ENCODE data around the gene ARL3.
"Not testable (repeated sequence)": the region's sequence is repeated elsewhere in the genome, so short reads cannot be mapped to it uniquely, and the experiment has no call there.

ARL3 gene, protein sequence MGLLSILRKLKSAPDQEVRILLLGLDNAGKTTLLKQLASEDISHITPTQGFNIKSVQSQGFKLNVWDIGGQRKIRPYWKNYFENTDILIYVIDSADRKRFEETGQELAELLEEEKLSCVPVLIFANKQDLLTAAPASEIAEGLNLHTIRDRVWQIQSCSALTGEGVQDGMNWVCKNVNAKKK

GRCh38 chr10:102713814-102714620, at the start of gene ARL3:
ARL3 (minus strand) TSS chr10:102714397; CDS start chr10:102714275, 122 bp downstream.
- FAIRE-seq (no peak), DNase-seq (ENCODE audit: insufficient read length, low spot score) (peak; percentile 90)
- TF ChIP-seq CTCF (IDR thresholded peaks at IDR 0.05; ENCODE audit: insufficient read depth, missing control alignments), result no peak

- TF ChIP-seq CTCF (IDR thresholded peaks at IDR 0.05; ENCODE audit: insufficient read depth, missing control alignments), result no peak
- DNase-seq (ENCODE audit: insufficient read length, low spot score) (no peak), FAIRE-seq (no peak)
These were observed 48.9 kb upstream of the ARL3 start for GRCh38 chr10:102763037-102763607.

- no peak for FAIRE-seq
These were observed 48.3 kb upstream of the ARL3 start for GRCh38 chr10:102762401-102763015.

GRCh38 chr10:102761981-102762380, 47.8 kb upstream of the ARL3 start:
- no peak for FAIRE-seq
- no peak for TF ChIP-seq CTCF (IDR thresholded peaks at IDR 0.05; ENCODE audit: insufficient read depth, missing control alignments)
- DNase-seq (ENCODE audit: insufficient read length, low spot score), result no peak

More at GRCh38 chr10:102762401-102763015, 48.3 kb upstream of the ARL3 start:
- TF ChIP-seq CTCF (IDR thresholded peaks at IDR 0.05; ENCODE audit: insufficient read depth, missing control alignments), result no peak
- DNase-seq (ENCODE audit: insufficient read length, low spot score), result no peak

- DNase-seq (ENCODE audit: insufficient read length, low spot score) (no peak), FAIRE-seq (no peak)
- TF ChIP-seq CTCF (IDR thresholded peaks at IDR 0.05; ENCODE audit: insufficient read depth, missing control alignments), result no peak
These were observed 45.5 kb upstream of the ARL3 start for GRCh38 chr10:102759497-102760210.

DNA sequence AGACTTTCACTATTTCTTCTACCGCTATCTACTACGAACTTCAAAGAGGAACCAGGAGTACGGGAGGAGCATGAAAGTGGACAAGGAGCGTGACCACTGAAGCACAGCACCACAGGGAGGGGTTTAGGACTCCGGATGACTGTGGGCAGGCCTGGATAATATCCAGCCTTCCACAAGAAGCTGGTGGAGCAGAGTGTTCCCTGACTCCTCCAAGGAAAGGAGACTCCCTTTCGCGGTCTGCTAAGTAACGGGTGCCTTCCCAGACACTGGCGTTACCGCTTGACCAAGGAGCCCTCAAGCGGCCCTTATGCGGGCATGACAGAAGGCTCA, 44.7 kb upstream of the ARL3 start:
- not testable (repeated sequence) for FAIRE-seq; DNase-seq (ENCODE audit: insufficient read length, low spot score)

- TF ChIP-seq CTCF (IDR thresholded peaks at IDR 0.05; ENCODE audit: insufficient read depth, missing control alignments), result no peak
- no peak for DNase-seq (ENCODE audit: insufficient read length, low spot score)
- no peak for FAIRE-seq
These were observed 44.2 kb upstream of the ARL3 start for GRCh38 chr10:102758240-102758932.
